ENCODE measurements around the gene ESYT2. TPM values are rescaled to one million over a fixed set of nuclear protein-coding genes. Genes with fewer than 3 reads are reported as not detected.
"Not testable (repeated sequence)": the region's sequence is repeated elsewhere in the genome, so short reads cannot be mapped to it uniquely, and the experiment has no call there.

Gene ESYT2
- polyA plus RNA-seq, 4 donors, result 10.0 to 37.9 (median 21.2) TPM

DNA sequence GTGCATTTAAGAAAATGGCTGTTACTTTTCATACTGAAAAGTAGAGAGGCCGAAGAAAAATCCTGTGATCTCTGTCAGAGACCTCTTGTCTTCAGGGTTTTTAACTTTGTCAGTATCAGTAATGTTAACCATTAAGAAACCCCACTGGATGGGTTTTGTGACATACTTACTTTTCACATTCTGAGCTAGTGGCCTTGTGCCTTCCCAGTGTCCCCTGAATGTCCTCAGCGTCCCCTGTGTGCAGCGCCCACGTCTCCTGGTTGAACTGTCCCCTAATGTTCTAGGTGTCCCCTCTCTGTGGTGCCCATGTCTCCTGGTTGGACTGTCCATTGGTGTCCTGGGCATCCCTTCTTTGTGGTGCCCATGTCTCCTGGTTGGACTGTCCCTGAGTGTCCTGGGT, 36.7 kb upstream of the ESYT2 start:
- WGBS, 3 donors, result 94 to 99% (median 98%) methylated on average over 4 of the region's 4 CpGs
- DNase-seq, result no peak
- Histone ChIP-seq H3K9me3 (ENCODE audit: control insufficient read depth in 2 of 2, insufficient read depth in 1 of 2, low read depth in 1 of 2, low read length in 1 of 2) (peaks cover 0 to 3% of the 10 kb centered on the region in 2 donors), H3K4me3 (ENCODE audit: low read depth in 1 of 3, low read length in 3 of 3) (no peak overlapping the region), H3K36me3 (ENCODE audit: control insufficient read depth in 3 of 3, insufficient read depth in 2 of 3, low read depth in 1 of 3, low read length in 3 of 3) (peaks cover 0 to 23% (median 0%) of the 10 kb centered on the region in 3 donors), H3K27ac (ENCODE audit: low read depth in 1 of 3, low read length in 2 of 3) (peak overlapping the region; percentile 73 to 93 (median 73)), H3K27me3 (ENCODE audit: control insufficient read depth in 3 of 3, insufficient read depth in 3 of 3, low read length in 3 of 3) (no peaks in the 10 kb centered on the region), H3K4me1 (ENCODE audit: control insufficient read depth in 3 of 3, insufficient read depth in 2 of 3, low read depth in 1 of 3, low read length in 2 of 3) (peaks cover 0 to 25% (median 10%) of the 10 kb centered on the region in 3 donors)
- no peak for FAIRE-seq

DNA sequence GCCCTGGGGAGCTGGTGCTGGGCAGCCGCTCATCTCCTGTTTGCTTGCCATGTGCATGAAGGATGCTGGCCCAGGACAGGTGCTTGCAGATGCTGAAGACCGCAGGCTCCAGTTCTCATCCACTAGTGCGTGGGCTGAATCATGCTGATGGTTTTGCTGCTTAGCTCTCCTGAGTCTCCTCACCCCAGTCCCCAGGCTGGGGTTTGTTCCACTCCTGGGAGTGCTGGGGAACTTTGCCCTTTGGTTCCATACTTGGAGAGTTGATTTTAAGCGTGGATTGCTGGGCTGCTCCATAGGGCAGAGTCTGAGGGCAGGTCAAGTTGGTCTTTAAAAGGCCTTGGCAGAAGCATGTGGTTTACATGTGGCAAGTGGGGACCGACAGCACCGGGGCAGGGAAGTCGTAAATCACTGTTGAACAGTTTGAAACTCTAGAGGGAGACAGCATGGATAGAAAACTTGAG, 36.2 kb upstream of the ESYT2 start:
- H3K36me3 ChIP-seq (ENCODE audit: control insufficient read depth in 3 of 3, insufficient read depth in 2 of 3, low read depth in 1 of 3, low read length in 3 of 3), result peaks cover 0 to 18% (median 0%) of the 10 kb centered on the region in 3 donors
- no peaks in the 10 kb centered on the region for H3K27me3 ChIP-seq (ENCODE audit: control insufficient read depth in 3 of 3, insufficient read depth in 3 of 3, low read length in 3 of 3)
- WGBS, 3 donors, result 22 to 43% (median 41%) methylated on average over 7 of the region's 7 CpGs
- H3K9me3 ChIP-seq (ENCODE audit: control insufficient read depth in 2 of 2, insufficient read depth in 1 of 2, low read depth in 1 of 2, low read length in 1 of 2), result peaks cover 0 to 3% of the 10 kb centered on the region in 2 donors
- H3K4me1 ChIP-seq (ENCODE audit: control insufficient read depth in 3 of 3, insufficient read depth in 2 of 3, low read depth in 1 of 3, low read length in 2 of 3), result peaks cover 0 to 25% (median 10%) of the 10 kb centered on the region in 3 donors
- peak overlapping the region; percentile 73 to 93 (median 88) for H3K27ac ChIP-seq (ENCODE audit: low read depth in 1 of 3, low read length in 2 of 3)
- no peak overlapping the region for H3K4me3 ChIP-seq (ENCODE audit: low read depth in 1 of 3, low read length in 3 of 3)
- FAIRE-seq (no peak), DNase-seq (peak; percentile 92 to 97)

DNA sequence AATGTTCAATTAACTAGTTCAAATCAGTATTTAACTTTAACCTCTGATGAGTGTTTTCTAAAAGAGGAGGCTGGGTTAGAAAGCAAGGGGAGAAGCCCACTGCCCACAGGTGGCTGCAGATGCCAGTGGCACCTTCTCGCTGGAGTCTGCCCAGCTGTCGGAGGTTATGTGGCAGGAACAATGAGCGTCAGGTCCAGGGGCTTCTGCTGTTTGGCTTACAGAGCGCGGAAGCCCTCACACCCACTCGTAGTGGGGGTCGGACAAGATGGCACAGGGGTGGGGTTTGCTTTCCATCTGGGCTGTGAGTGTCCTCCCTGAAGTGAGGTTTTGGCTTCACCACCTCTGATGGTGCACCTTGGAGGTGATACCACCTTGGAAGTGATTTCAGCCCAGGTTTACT, 35.5 kb upstream of the ESYT2 start:
- Histone ChIP-seq H3K9me3 (ENCODE audit: control insufficient read depth in 2 of 2, insufficient read depth in 1 of 2, low read depth in 1 of 2, low read length in 1 of 2) (peaks cover 0 to 3% of the 10 kb centered on the region in 2 donors), H3K4me3 (ENCODE audit: low read depth in 1 of 3, low read length in 3 of 3) (no peak overlapping the region), H3K4me1 (ENCODE audit: control insufficient read depth in 3 of 3, insufficient read depth in 2 of 3, low read depth in 1 of 3, low read length in 2 of 3) (peaks cover 0 to 25% (median 10%) of the 10 kb centered on the region in 3 donors), H3K36me3 (ENCODE audit: control insufficient read depth in 3 of 3, insufficient read depth in 2 of 3, low read depth in 1 of 3, low read length in 3 of 3) (peaks cover 0 to 12% (median 0%) of the 10 kb centered on the region in 3 donors), H3K27ac (ENCODE audit: low read depth in 1 of 3, low read length in 2 of 3) (peak overlapping the region; percentile 78 to 93 (median 88)), H3K27me3 (ENCODE audit: control insufficient read depth in 3 of 3, insufficient read depth in 3 of 3, low read length in 3 of 3) (no peaks in the 10 kb centered on the region)
- 92 to 96% (median 95%) methylated on average over 7 of the region's 7 CpGs for WGBS, 3 donors
- DNase-seq (no peak), FAIRE-seq (no peak)

DNA sequence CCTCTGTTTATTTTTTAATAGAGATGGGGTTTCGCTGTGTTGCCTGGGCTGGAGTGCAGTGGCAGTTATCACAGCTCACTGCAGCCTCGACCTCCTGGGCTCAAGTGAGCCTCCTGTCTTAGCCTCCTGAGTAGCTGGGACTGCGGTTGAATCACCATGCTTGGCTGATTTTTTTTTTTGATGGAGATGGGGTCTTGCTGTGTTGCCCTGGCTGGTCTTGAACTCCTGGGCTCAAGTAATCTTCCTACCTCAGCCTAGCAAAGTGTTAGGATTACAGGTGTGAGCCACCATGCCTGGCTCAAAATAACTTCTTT, 35.2 kb upstream of the ESYT2 start:
- H3K9me3 ChIP-seq (ENCODE audit: control insufficient read depth in 2 of 2, insufficient read depth in 1 of 2, low read depth in 1 of 2, low read length in 1 of 2), result peaks cover 0 to 3% of the 10 kb centered on the region in 2 donors
- 74 to 83% (median 82%) methylated on average over 3 of the region's 3 CpGs for WGBS, 3 donors

DNA sequence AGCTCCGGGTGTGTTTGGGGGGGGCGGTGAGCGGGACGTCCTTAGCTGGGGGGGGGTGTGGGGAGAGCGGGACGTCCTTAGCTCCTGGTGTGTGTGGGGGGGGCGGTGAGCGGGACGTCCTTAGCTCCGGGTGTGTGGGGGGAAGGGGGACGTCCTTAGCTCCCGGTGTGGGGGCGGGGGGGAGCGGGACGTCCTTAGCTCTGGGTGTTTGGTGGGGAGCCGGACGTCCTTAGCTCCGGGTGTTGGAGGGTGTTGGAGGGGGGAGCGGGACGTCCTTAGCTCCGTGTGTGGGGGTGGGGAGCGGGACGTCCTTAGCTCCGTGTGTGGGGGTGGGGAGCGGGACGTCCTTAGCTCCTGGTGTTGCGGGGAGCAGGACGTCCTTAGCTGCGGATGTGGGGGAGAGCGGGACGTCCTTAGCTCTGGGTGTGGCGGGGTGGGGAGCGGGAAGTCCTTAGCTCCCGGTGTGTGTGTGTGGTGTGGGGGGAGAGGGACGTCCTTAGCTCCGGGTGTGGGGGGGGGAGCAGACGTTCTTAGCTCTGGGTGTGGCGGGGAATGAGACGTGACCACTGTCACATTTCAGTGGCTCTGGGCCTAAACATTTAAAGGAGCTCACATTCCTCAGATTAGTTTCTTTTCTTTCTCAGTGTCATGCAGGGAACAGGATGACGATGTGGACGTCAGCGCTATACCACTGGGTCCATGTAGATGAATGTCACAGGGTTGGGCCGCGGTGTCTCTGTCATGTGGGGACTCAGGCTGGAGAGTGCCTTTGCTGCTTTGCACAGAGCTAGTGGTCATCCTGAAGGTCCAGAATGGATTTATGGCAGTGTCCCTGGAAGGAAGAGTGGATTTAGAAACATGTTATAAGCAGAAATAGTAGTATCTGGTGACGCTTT, 34.5 kb upstream of the ESYT2 start:
- 4 to 6% (median 5%) methylated on average over 33 to 45 of the region's 45 CpGs for WGBS, 3 donors
- DNase-seq, result peak; percentile 88 to 92
- H3K27me3 ChIP-seq (ENCODE audit: control insufficient read depth in 3 of 3, insufficient read depth in 3 of 3, low read length in 3 of 3), result no peaks in the 10 kb centered on the region
- H3K27ac ChIP-seq (ENCODE audit: low read depth in 1 of 3, low read length in 2 of 3), result peak overlapping the region; percentile 78 to 93 (median 88)
- peaks cover 0 to 10% (median 0%) of the 10 kb centered on the region in 3 donors for H3K36me3 ChIP-seq (ENCODE audit: control insufficient read depth in 3 of 3, insufficient read depth in 2 of 3, low read depth in 1 of 3, low read length in 3 of 3)
- FAIRE-seq, result no peak
- peaks cover 0 to 25% (median 10%) of the 10 kb centered on the region in 3 donors for H3K4me1 ChIP-seq (ENCODE audit: control insufficient read depth in 3 of 3, insufficient read depth in 2 of 3, low read depth in 1 of 3, low read length in 2 of 3)
- peaks cover 0 to 3% of the 10 kb centered on the region in 2 donors for H3K9me3 ChIP-seq (ENCODE audit: control insufficient read depth in 2 of 2, insufficient read depth in 1 of 2, low read depth in 1 of 2, low read length in 1 of 2)
- peak overlapping the region; percentile 49 to 61 (median 56) for H3K4me3 ChIP-seq (ENCODE audit: low read depth in 1 of 3, low read length in 3 of 3)

More for the DNA sequence above, 35.2 kb upstream of the ESYT2 start:
- Histone ChIP-seq H3K27ac (ENCODE audit: low read depth in 1 of 3, low read length in 2 of 3) (peak overlapping the region; percentile 78 to 93 (median 88)), H3K4me3 (ENCODE audit: low read depth in 1 of 3, low read length in 3 of 3) (peak overlapping the region in 1 of 3 donors; percentile 49), H3K4me1 (ENCODE audit: control insufficient read depth in 3 of 3, insufficient read depth in 2 of 3, low read depth in 1 of 3, low read length in 2 of 3) (peaks cover 0 to 25% (median 10%) of the 10 kb centered on the region in 3 donors), H3K27me3 (ENCODE audit: control insufficient read depth in 3 of 3, insufficient read depth in 3 of 3, low read length in 3 of 3) (no peaks in the 10 kb centered on the region), H3K36me3 (ENCODE audit: control insufficient read depth in 3 of 3, insufficient read depth in 2 of 3, low read depth in 1 of 3, low read length in 3 of 3) (peaks cover 0 to 12% (median 0%) of the 10 kb centered on the region in 3 donors)
- no peak for FAIRE-seq
- no peak for DNase-seq

DNA sequence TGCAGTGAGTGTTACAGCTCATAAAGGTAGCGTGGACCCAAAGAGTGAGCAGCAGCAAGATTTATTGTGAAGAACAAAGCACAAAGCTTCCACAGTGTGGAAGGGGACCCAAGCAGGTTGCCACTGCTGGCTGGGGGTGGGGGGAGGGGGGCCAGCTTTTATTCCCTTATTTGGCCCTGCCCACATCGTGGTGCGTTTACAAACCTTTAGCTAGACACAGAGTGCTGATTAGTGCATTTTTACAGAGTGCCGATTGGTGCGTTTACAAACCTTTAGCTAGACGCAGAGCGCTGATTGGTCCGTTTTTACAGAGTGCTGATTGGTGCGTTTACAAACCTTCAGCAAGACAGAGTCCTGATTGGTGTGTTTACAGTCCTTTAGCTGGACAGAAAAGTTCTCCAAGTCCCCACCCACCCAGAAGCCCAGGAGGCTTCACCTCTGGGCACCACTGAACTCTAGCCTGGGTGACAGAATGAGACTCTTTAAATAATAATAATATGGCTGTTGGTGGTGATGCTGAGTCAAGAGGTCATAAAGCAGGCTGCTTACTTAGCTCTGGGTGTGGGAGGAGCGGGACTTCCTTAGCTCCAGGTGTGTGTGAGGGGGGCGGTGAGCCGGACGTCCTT, 33.8 kb upstream of the ESYT2 start:
- not testable (repeated sequence) for H3K9me3 ChIP-seq (ENCODE audit: control insufficient read depth in 2 of 2, insufficient read depth in 1 of 2, low read depth in 1 of 2, low read length in 1 of 2); FAIRE-seq; H3K36me3 ChIP-seq (ENCODE audit: control insufficient read depth in 3 of 3, insufficient read depth in 2 of 3, low read depth in 1 of 3, low read length in 3 of 3); H3K27me3 ChIP-seq (ENCODE audit: control insufficient read depth in 3 of 3, insufficient read depth in 3 of 3, low read length in 3 of 3)
- H3K27ac ChIP-seq (ENCODE audit: low read depth in 1 of 3, low read length in 2 of 3), result peak overlapping the region; percentile 78 to 93 (median 88)
- H3K4me1 ChIP-seq (ENCODE audit: control insufficient read depth in 3 of 3, insufficient read depth in 2 of 3, low read depth in 1 of 3, low read length in 2 of 3), result peaks cover 0 to 28% (median 10%) of the 10 kb centered on the region in 3 donors
- WGBS, 3 donors, result 63 to 70% (median 64%) methylated on average over 13 of the region's 13 CpGs
- DNase-seq, result peak in 1 of 2 donors; percentile 69
- peak overlapping the region; percentile 22 to 61 (median 49) for H3K4me3 ChIP-seq (ENCODE audit: low read depth in 1 of 3, low read length in 3 of 3)

DNA sequence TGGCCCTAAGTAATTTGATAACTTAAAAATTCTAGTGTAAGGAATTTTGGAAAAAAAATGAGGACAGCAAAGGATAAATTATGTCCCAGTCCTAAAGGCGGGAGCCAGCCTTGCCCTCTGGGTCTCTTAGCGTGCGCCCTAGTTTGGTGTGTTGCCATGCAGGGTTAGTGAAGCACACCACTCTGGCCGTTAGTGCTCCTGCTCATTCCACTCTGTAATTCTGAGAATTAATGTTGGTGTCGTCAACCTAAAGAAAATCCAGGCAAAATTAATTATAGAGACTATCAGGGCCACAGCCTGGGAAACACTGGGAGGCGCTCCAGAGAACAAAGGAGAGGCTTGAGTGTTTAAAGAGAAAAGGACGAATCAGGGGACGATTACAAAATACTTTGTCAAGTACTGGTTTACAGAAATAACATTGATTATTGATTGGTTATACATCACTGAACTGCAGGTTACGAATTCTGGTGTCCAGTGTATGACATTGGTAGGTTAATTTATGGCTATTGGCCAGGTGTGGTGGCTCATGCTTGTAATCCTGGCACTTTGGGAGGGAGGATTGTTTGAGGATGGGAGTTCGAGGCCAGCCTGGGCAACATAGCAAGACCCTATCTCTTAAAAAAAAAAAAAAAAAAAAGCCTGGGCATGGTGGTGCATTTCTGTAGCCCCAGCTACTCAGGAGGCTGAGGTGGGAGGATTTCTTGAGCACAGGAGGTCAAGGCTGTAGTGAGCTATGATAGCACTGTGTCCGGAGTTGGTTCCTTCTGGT, 32.8 kb upstream of the ESYT2 start:
- Histone ChIP-seq H3K4me3 (ENCODE audit: low read depth in 1 of 3, low read length in 3 of 3) (no peak overlapping the region), H3K9me3 (ENCODE audit: control insufficient read depth in 2 of 2, insufficient read depth in 1 of 2, low read depth in 1 of 2, low read length in 1 of 2) (peaks cover 0 to 3% of the 10 kb centered on the region in 2 donors), H3K36me3 (ENCODE audit: control insufficient read depth in 3 of 3, insufficient read depth in 2 of 3, low read depth in 1 of 3, low read length in 3 of 3) (peaks cover 0 to 8% (median 0%) of the 10 kb centered on the region in 3 donors), H3K27me3 (ENCODE audit: control insufficient read depth in 3 of 3, insufficient read depth in 3 of 3, low read length in 3 of 3) (no peaks in the 10 kb centered on the region), H3K4me1 (ENCODE audit: control insufficient read depth in 3 of 3, insufficient read depth in 2 of 3, low read depth in 1 of 3, low read length in 2 of 3) (peaks cover 0 to 31% (median 10%) of the 10 kb centered on the region in 3 donors), H3K27ac (ENCODE audit: low read depth in 1 of 3, low read length in 2 of 3) (no peak overlapping the region)
- FAIRE-seq, result no peak
- no peak for DNase-seq
- 87 to 90% (median 90%) methylated on average over 11 of the region's 11 CpGs for WGBS, 3 donors

All from small intestine (tissue), 7 donors.